Motor neuron (in vitro differentiated cells): ENCODE measurements around the gene ARHGEF38. TPM values are rescaled to one million over a fixed set of nuclear protein-coding genes. Genes with fewer than 3 reads are reported as not detected.
"Not testable (repeated sequence)": the region's sequence is repeated elsewhere in the genome, so short reads cannot be mapped to it uniquely, and the experiment has no call there.

Source experiments
- ATAC-seq, 8 experiments: fragments of 200-7000 bp; cut with Tn5 transposase; replicated peaks in 6 of 8; 2 replicates each; pipeline ENCODE4 v1.8.0; 2021; ENCODE audit warnings: mild to moderate bottlenecking in 8 of 8, moderate library complexity in 8 of 8
- H3K27ac ChIP-seq, 2 donors: fragments of 250-450 bp; sonication (Bioruptor Pico); 2 replicates each; pipeline ENCODE4 v1.9.0; 2021; ENCODE audit warnings: antibody characterized with exemption in 2 of 2, mild to moderate bottlenecking in 2 of 2, moderate library complexity in 1 of 2
- H3K4me1 ChIP-seq, 2 donors: fragments of 250-450 bp; sonication (Bioruptor Pico); replicated peaks in 1 of 2; 2 replicates each; pipeline ENCODE4 v1.6.1; 2021; ENCODE audit warnings: antibody characterized with exemption in 2 of 2, mild to moderate bottlenecking in 2 of 2, moderate library complexity in 1 of 2
- H3K4me3 ChIP-seq, 5 donors: fragments of 250-450 bp; sonication (Bioruptor Pico); 2 replicates each; pipeline ENCODE4 v1.9.0; 2021; ENCODE audit warnings: antibody characterized with exemption in 5 of 5, mild to moderate bottlenecking in 5 of 5, moderate library complexity in 4 of 5
- WGBS, 10 experiments: fragments of 450-650 bp; shearing (Covaris generic); methylation state at CpG; one replicate each; pipeline ENCODE4 v1.0.0; 2022; 5-methylcytosine and 5-hydroxymethylcytosine counted together
- in situ Hi-C, 9 experiments: fragments of 400-800 bp; cut with MboI; loops; one replicate each; pipeline ENCODE4 v1.15.0; 2021; ENCODE audit warnings: low sequenced_read_pairs in 9 of 9, low pct_unique_long_range_greater_than_20kb in 2 of 9; ENCODE audit not compliant: unreplicated experiment in 9 of 9
- total RNA-seq, 8 experiments: library from RNA; unstranded; fragments of 300-600 nt; gene quantifications; 2 replicates each; pipeline versions ENCODE4 v1.2.3 to v1.2.4, GENCODE V29; 2022

The ARHGEF38 gene
- total RNA-seq, 8 experiments from 2014 or later, result 0.05 to 0.69 (median 0.21) TPM

GRCh38 chr4:105599482-105599881, 47.1 kb downstream of the ARHGEF38 start:
- Histone ChIP-seq H3K27ac (no peak overlapping the region), H3K4me3 (no peak overlapping the region), H3K4me1 (peaks cover 0 to 21% of the 10 kb centered on the region in 2 donors)
- 0 to 95% (median 56%) methylated on average over 2 to 3 of the region's 3 CpGs; no CpG with 5 or more reads in 4 of the 10 experiments for WGBS, 10 experiments
- in situ Hi-C loops, result no loop called here
- ATAC-seq, result peak in 5 of 8 experiments; percentile 21 to 76 (median 50)

- H3K27ac ChIP-seq, result no peak overlapping the region
- 10 to 77% (median 60%) methylated on average over 1 to 3 of the region's 3 CpGs; no CpG with 5 or more reads in 1 of the 10 experiments for WGBS, 10 experiments
- H3K4me3 ChIP-seq, result no peak overlapping the region
- peaks cover 0 to 21% of the 10 kb centered on the region in 2 donors for H3K4me1 ChIP-seq
- in situ Hi-C loops, result no loop called here
- ATAC-seq, result peak in 6 of 8 experiments; percentile 22 to 88 (median 70)
Measured at GRCh38 chr4:105599932-105600655, 47.7 kb downstream of the ARHGEF38 start.

GRCh38 chr4:105600951-105601350, 48.5 kb downstream of the ARHGEF38 start:
- Histone ChIP-seq H3K4me3 (no peak overlapping the region), H3K4me1 (peaks cover 0 to 21% of the 10 kb centered on the region in 2 donors), H3K27ac (no peak overlapping the region)
- 0 to 100% (median 78%) methylated on average over 1 of the region's 1 CpG; no CpG with 5 or more reads in 2 of the 10 experiments for WGBS, 10 experiments
- ATAC-seq, result peak in 1 of 8 experiments; percentile 27
- in situ Hi-C loops, result no loop called here

- ATAC-seq, result no peak
- Histone ChIP-seq H3K27ac (no peak overlapping the region), H3K4me3 (no peak overlapping the region), H3K4me1 (peaks cover 0 to 21% of the 10 kb centered on the region in 2 donors)
- in situ Hi-C loops, result no loop called here
- 17 to 89% (median 80%) methylated on average over 1 of the region's 1 CpG; no CpG with 5 or more reads in 3 of the 10 experiments for WGBS, 10 experiments
Measured at GRCh38 chr4:105601406-105601805, 49.0 kb downstream of the ARHGEF38 start.

GRCh38 chr4:105603158-105603557, 50.7 kb downstream of the ARHGEF38 start:
- ATAC-seq, result no peak
- Histone ChIP-seq H3K4me3 (no peak overlapping the region), H3K4me1 (peaks cover 0 to 21% of the 10 kb centered on the region in 2 donors), H3K27ac (no peak overlapping the region)
- in situ Hi-C loops, result no loop called here
- WGBS, 10 experiments, result 0 to 100% (median 65%) methylated on average over 1 of the region's 1 CpG; no CpG with 5 or more reads in 4 of the 10 experiments

GRCh38 chr4:105605493-105605892, 53.1 kb downstream of the ARHGEF38 start:
- Histone ChIP-seq H3K4me3 (no peak overlapping the region), H3K4me1 (peaks cover 0 to 1% of the 10 kb centered on the region in 2 donors), H3K27ac (no peak overlapping the region)
- WGBS, 10 experiments, result 0 to 83% (median 51%) methylated on average over 1 of the region's 1 CpG; no CpG with 5 or more reads in 4 of the 10 experiments
- in situ Hi-C loops, result no loop called here
- peak in 1 of 8 experiments; percentile 39 for ATAC-seq

- in situ Hi-C loops, result no loop called here
- no peak for ATAC-seq
- WGBS, 10 experiments, result 13 to 100% (median 93%) methylated on average over 1 to 2 of the region's 2 CpGs; no CpG with 5 or more reads in 1 of the 10 experiments
- Histone ChIP-seq H3K4me1 (no peaks in the 10 kb centered on the region), H3K4me3 (no peak overlapping the region), H3K27ac (no peak overlapping the region)
Measured at GRCh38 chr4:105607876-105608275, 55.5 kb downstream of the ARHGEF38 start.

- in situ Hi-C loops, result not testable (repeated sequence)
Measured at GRCh38 chr4:105609819-105610218, 57.4 kb downstream of the ARHGEF38 start.

GRCh38 chr4:105613306-105613705, 60.9 kb downstream of the ARHGEF38 start:
- ATAC-seq, result peak in 2 of 8 experiments; percentile 26 to 46
- WGBS, 10 experiments, result 13 to 50% (median 42%) methylated on average over 1 to 4 of the region's 4 CpGs; no CpG with 5 or more reads in 3 of the 10 experiments
- Histone ChIP-seq H3K4me1 (peaks cover 2% of the 10 kb centered on the region in 2 donors), H3K4me3 (no peak overlapping the region), H3K27ac (no peak overlapping the region)
- in situ Hi-C loops, result no loop called here

More at GRCh38 chr4:105609819-105610218, 57.4 kb downstream of the ARHGEF38 start:
- not testable (repeated sequence) for H3K4me1 ChIP-seq, H3K27ac ChIP-seq, ATAC-seq, H3K4me3 ChIP-seq
- 20 to 100% (median 83%) methylated on average over 1 to 4 of the region's 5 CpGs; no CpG with 5 or more reads in 1 of the 10 experiments for WGBS, 10 experiments

- ATAC-seq, result peak in 5 of 8 experiments; percentile 46 to 93 (median 58)
- WGBS, 10 experiments, result 17 to 93% (median 72%) methylated on average over 2 to 5 of the region's 5 CpGs
- in situ Hi-C loops, result no loop called here
Measured at GRCh38 chr4:105619188-105619931, 66.9 kb downstream of the ARHGEF38 start.

GRCh38 chr4:105620640-105621323, 68.4 kb downstream of the ARHGEF38 start:
- H3K4me1 ChIP-seq, result no peaks in the 10 kb centered on the region
- WGBS, 10 experiments, result 20 to 100% (median 61%) methylated on average over 1 of the region's 1 CpG; no CpG with 5 or more reads in 4 of the 10 experiments
- no peak overlapping the region for H3K27ac ChIP-seq
- in situ Hi-C loops, result no loop called here
- peak in 6 of 8 experiments; percentile 54 to 86 (median 72) for ATAC-seq
- H3K4me3 ChIP-seq, result no peak overlapping the region

More at GRCh38 chr4:105619188-105619931, 66.9 kb downstream of the ARHGEF38 start:
- no peak overlapping the region for H3K4me3 ChIP-seq
- no peak overlapping the region for H3K27ac ChIP-seq
- no peaks in the 10 kb centered on the region for H3K4me1 ChIP-seq

- 18 to 100% (median 83%) methylated on average over 2 to 4 of the region's 4 CpGs; no CpG with 5 or more reads in 2 of the 10 experiments for WGBS, 10 experiments
- H3K4me1 ChIP-seq, result peaks cover 4% of the 10 kb centered on the region in 2 donors
- no peak overlapping the region for H3K4me3 ChIP-seq
- in situ Hi-C loops, result no loop called here
- H3K27ac ChIP-seq, result no peak overlapping the region
- ATAC-seq, result peak in 2 of 8 experiments; percentile 55 to 57
Measured at GRCh38 chr4:105622269-105622668, 69.8 kb downstream of the ARHGEF38 start.
